ENCODE data around the gene NRSN1.
"Not testable (repeated sequence)": the region's sequence is repeated elsewhere in the genome, so short reads cannot be mapped to it uniquely, and the experiment has no call there.

The NRSN1 gene

DNA sequence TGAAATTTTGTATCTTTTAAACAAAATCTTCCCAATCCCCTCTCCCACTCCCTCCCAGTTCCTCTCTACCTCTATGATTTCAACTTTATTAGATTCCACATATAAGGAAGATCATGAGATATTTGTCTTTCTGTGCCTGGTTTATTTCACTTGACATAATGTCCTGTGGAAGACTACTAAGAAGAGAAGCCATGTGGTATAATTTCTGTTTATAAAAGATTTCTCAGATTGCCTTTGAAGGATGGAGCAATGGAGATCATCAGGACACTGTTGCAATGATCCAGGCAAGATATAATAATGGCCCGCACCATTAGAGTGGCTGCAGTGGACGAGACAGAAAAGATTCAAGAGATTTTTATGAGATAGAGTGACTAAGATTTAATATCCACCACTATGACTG, 13.1 kb downstream of the NRSN1 start:
- DNase-seq (ENCODE audit: extremely low read depth, low read depth): no peak
- no peak overlapping the region for H3K4me3 ChIP-seq (replicated peaks; ENCODE audit: low read depth, low read length)
- no peak for TF ChIP-seq CTCF (IDR thresholded peaks at IDR 0.05; ENCODE audit: low read depth, low read length, missing control alignments)

DNA sequence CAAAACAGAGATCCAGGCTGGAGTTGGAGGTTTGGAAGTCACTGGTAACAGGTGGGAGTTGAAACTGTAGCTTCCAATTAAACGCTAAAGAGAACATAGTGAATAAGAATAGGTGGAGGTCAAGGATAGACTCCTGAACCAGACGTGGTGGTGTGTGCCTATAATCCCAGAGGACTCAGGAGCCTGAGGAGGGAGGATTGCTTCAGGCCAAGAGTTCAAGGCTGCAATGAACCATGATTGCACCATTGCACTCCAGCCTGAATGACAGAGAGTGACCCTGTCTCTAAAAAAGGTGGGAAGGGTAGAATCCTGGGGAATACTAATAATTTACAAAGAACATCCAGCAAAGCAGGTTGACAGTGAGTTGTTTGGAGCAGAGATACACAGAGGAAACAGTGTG, 13.6 kb downstream of the NRSN1 start:
- DNase-seq (ENCODE audit: extremely low read depth, low read depth): no peak
- H3K4me3 ChIP-seq (replicated peaks; ENCODE audit: low read depth, low read length): no peak overlapping the region
- no peak for TF ChIP-seq CTCF (IDR thresholded peaks at IDR 0.05; ENCODE audit: low read depth, low read length, missing control alignments)

DNA sequence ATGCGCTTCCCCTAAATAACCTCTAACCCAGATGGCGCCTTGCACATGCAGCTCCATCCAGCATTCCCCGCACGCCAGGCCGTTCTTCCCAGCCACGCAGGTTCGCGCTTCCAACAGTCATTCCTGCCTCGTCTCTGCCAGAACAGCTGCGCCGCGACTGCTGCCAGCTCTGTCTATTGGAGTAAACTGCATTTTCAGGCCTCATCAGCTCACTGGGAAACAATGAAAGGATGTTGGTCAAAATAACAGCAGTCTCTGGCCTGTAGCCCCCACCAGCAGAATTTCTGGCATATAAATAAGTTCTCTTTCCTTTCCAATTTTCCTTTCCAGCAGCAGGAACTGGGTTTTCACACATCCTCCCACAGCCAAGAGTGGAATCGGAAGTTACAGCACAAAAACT, 14.6 kb downstream of the NRSN1 start:
- no peak overlapping the region for H3K4me3 ChIP-seq (replicated peaks; ENCODE audit: low read depth, low read length)
- DNase-seq (ENCODE audit: extremely low read depth, low read depth): no peak
- TF ChIP-seq CTCF (IDR thresholded peaks at IDR 0.05; ENCODE audit: low read depth, low read length, missing control alignments): no peak

- H3K4me3 ChIP-seq (replicated peaks; ENCODE audit: low read depth, low read length); DNase-seq (ENCODE audit: extremely low read depth, low read depth): not testable (repeated sequence)
Measured at GRCh38 chr6:24142733-24143132, 16.7 kb downstream of the NRSN1 start.

- no peak for DNase-seq (ENCODE audit: extremely low read depth, low read depth)
- TF ChIP-seq CTCF (IDR thresholded peaks at IDR 0.05; ENCODE audit: low read depth, low read length, missing control alignments): no peak
- no peak overlapping the region for H3K4me3 ChIP-seq (replicated peaks; ENCODE audit: low read depth, low read length)
Measured at GRCh38 chr6:24145690-24146131, 19.7 kb downstream of the NRSN1 start.

- TF ChIP-seq CTCF (IDR thresholded peaks at IDR 0.05; ENCODE audit: low read depth, low read length, missing control alignments): no peak
Measured at GRCh38 chr6:24146871-24147270, 20.9 kb downstream of the NRSN1 start.

DNA sequence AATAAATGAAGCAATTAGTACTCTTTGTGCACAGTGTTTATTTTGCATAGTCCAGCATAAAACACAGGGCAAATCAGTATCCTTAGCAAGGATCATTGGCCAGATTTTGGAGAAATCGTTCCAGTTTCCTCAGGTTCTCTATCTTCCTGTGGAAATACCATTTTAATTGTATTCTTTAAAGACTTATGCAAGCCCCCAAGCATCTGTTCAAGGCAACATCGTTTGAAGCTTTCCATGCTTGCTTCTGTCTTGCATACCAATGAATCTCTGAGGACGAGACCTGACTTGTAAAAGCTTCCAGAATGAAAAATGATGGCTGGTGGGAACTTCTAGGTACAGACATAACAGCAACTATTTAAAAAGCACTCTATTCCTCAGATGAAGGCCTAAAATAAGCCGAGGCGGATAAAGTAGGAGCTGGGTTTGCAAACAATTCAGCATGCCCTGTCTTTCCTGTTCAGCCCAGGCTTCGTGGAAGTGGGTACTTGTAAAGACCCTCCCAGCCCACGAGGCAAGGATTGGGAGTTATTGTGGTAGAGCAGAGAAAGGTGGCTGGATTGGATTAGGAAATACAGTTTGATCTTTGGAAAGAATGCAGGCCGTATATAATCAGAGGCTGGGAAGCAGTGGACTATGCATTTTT, 21.6 kb downstream of the NRSN1 start:
- no peak overlapping the region for H3K4me3 ChIP-seq (replicated peaks; ENCODE audit: low read depth, low read length)
- no peak for TF ChIP-seq CTCF (IDR thresholded peaks at IDR 0.05; ENCODE audit: low read depth, low read length, missing control alignments)
- no peak for DNase-seq (ENCODE audit: extremely low read depth, low read depth)

More at GRCh38 chr6:24146871-24147270, 20.9 kb downstream of the NRSN1 start:
- H3K4me3 ChIP-seq (replicated peaks; ENCODE audit: low read depth, low read length): no peak overlapping the region
- DNase-seq (ENCODE audit: extremely low read depth, low read depth): no peak

Data from HFF-Myc (cell line).